Activated naive CD4-positive, alpha-beta T cell treated with Interleukin-2 at 50 U/mL for 16 hours (primary cell): ENCODE data around the gene PTPRN2.

Source experiments
- DNase-seq: peaks from one replicate; pipeline ENCODE4 v3.0.0-alpha.2; 2020

PTPRN2 gene

DNA sequence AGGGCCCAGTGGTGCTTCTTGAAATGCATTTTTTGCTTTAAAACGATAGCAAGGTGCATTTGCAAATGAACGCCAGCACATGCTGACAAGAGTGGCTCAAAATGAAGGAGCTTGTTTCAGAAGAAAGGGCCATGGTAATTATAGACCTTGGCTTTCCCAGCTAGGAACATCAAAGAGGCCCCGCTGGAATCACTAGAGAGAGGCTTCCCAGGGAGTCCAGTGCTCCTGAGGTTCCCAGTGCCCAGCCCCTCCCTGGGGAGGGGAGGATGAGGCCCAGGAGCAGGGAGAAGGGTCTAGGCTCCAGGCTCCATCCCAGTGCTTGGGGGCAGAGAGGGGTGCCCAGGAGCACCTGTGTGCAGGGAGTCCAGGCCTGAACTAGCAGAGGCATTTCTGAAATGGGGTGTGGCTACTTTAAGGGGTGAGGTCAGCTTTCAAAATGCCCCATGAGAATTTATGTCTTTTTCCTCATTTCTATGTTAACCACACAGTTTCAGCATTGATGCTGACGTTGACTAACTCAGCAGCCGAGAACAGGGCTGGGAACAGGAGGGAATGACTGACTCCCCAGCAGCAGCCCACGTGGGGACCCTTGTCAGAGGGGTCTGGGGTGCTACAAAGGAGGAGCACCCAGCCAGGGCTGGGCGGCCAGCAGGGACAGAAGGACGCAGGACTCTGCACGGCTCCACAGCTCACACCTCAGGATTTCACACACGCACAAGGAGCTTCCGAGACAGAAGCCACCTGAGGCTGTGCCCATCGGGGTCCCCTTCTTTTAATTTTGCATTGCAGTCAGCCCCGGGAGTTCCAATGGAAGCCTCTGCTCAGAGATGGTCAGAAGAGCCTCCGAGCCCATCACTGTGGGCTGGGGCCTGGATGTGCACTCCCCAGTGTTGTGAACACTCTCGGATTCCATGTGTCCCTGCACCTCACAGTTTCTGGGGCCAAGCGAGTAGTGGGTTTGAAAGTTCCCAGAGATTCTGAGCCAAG lies 570.2 kb downstream of the PTPRN2 start:
- DNase-seq, result no peak

- DNase-seq, result no peak
Observed at GRCh38 chr7:158016180-158017097, 571.2 kb downstream of the PTPRN2 start.

- DNase-seq, result no peak
Observed at GRCh38 chr7:158015403-158016179, 572.0 kb downstream of the PTPRN2 start.

GRCh38 chr7:158014976-158015375 lies 572.6 kb downstream of the PTPRN2 start:
- DNase-seq, result no peak

- DNase-seq, result no peak
Observed at GRCh38 chr7:158013085-158013668, 574.4 kb downstream of the PTPRN2 start.

- DNase-seq, result no peak
Observed at GRCh38 chr7:158011941-158012340, 575.7 kb downstream of the PTPRN2 start.

DNA sequence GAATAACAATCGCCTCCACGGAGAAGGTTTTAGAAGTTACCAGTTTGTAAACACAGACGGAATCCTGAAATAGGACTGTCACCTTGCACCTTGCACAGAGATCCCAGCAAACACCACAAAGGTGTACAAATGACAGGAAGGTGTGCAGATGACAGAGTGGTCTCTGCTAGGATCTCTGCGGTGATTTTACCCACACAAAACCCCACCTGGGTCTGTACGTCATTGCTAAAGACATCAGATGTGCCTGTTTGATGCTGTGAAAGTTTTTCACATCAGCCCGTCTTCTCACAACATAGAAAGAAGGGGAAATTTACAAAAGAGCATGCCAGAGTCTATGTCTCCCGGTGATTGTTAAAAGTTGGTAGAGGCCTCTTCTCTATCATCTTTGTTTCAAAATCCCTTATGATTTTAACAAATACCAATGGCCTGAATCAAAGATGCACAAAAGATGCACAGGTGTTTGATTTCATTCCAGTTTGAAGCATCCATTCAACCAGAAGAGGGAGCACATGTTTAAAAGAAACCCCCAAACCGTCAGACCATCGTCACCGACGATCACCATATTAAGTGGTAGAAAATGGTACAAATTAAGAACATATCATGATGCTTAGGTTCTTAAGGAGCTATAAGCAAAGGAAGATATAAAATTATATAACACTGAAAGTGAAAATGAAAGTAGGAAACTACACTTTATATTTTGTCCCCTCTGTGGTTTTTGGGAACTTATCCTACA lies 576.5 kb downstream of the PTPRN2 start:
- DNase-seq, result no peak

GRCh38 chr7:158009886-158010285 lies 577.7 kb downstream of the PTPRN2 start:
- DNase-seq, result no peak

DNA sequence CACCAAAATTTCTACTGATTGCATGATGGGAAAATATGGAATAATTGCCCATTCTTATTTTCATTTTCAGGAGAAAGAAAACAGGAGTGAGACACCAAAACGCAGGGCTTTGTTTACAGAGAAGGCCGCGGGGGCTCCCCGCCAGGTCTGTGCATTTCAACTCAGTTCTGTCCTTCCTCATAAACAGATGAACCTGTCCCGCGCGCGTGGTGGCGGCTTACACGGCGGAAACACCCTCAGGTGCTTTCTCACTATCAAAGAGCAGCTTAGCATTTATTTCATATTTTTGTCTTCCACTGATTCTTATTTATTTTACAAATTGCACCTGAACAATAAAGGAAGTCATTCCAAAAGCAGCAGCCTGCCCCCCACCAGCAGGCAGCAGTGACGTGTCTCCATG lies 579.4 kb downstream of the PTPRN2 start:
- no peak for DNase-seq

- no peak for DNase-seq
Observed at GRCh38 chr7:158007697-158008257, 579.8 kb downstream of the PTPRN2 start.

- no peak for DNase-seq
Observed at GRCh38 chr7:158006841-158007696, 580.6 kb downstream of the PTPRN2 start.

- DNase-seq, result no peak
Observed at GRCh38 chr7:158005531-158005930, 582.1 kb downstream of the PTPRN2 start.

GRCh38 chr7:158004123-158004490 lies 583.5 kb downstream of the PTPRN2 start:
- DNase-seq, result no peak

DNA sequence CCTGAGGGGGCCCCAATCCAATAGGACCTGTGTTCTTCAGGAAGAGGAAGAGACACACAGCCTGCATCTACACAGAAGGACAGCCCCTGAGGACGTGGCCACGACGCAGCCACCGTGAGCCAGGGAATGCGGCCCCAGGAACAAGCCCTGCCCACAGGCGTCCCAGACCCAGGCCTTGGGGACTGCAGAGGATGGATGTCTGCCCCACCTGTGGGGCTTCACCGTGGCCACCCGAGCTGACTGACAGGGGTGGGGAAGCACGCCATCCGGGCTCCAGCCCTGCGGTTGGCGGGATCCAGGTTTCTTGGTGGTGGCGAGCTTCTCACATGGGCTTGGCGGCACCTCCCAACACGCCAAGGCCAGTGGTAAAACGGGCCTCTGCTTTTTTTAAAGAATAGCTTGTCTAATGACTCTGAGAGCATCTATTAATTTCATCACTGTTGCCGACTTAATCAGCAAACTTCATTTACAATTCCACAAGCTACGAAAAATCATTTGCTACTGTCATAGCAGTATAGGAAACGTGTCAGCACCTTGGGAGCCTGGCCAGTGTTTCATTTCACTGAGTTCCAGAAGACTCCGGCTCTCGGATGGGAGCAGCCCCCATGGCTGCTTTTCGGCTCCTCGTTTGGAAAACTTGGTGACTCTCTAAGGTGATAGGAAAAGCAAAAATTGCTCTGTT lies 584.0 kb downstream of the PTPRN2 start:
- DNase-seq, result no peak

GRCh38 chr7:158002486-158003080 lies 585.0 kb downstream of the PTPRN2 start:
- no peak for DNase-seq

DNA sequence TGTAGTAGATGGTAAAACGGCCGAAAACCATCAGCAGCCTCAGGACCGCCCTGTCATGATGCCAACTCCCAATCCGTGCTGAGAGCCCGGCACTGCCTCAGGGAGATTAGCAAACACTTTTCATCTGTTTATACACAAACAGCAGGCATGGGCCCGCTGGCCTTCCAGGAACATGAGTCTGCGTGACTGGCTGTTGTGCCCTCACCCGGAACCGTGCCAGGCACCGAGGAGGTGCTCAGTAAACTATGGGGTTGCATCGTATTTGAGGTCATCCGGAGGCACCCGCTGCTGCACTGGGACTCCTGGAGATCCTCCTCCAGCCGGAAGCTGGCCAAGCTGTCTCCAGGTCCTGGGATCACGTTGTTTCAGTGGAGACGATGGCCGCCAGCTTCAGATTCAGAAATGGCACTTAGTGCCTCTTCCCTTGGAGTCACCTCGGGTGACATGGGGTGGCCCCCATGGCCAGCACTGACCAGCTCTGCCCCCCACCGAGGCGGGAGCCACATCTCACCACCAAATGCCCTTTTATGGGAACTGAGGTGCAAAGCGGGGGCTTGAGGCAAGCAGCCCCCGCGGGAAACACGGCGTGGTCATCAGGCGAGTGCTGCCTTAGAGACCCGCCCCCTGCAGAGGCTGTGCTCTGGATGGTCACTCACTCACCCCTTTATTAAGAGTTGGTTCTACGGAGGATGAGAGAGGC lies 585.9 kb downstream of the PTPRN2 start:
- DNase-seq, result no peak

DNA sequence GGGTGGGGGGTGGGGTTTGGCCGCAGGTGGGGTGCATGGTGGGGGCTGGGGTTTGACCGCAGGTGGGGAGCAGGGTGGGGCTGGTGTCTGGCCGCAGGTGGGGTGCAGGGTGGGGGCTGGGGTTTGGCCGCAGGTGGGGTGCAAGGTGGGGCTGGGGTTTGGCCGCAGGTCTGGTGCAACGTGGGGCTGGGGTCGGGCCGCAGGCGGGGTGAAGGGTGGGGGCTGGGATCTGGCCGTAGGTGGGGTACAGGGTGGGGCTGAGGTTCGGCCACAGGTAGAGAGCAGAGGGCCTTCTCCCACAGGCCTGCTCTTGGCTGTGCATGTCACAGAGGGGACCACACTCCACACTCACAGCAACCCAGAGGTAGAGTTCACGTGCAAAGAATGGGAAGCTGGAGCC lies 586.6 kb downstream of the PTPRN2 start:
- no peak for DNase-seq

DNA sequence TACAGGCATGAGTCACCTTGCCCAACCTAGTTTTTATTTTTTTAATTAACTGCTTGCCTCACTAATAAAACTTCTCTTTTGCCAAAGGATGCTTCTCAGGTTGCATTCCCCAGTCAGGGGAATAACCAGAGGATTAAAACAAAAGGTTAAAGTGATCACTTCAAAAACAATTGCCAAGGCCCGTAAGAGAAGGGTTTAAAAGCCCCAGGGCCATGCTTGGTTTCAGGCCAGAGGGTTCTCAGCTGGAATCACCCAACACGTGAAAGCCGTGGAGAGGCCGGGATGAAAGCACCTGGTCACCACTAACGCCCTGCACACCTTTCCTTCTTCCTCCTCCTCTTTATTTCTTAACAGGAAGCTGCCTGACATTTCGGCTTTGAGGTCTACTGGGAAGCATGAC lies 587.5 kb downstream of the PTPRN2 start:
- no peak for DNase-seq
